ENCODE results near the gene TCEA3. TPM values are rescaled to one million over a fixed set of nuclear protein-coding genes. Genes with fewer than 3 reads are reported as not detected.

The TCEA3 gene
- polyA plus RNA-seq, 1 donor (not counting 4 experiments of a cell fraction or from before 2014, with no cell fraction given) = 0.38 TPM

DNA sequence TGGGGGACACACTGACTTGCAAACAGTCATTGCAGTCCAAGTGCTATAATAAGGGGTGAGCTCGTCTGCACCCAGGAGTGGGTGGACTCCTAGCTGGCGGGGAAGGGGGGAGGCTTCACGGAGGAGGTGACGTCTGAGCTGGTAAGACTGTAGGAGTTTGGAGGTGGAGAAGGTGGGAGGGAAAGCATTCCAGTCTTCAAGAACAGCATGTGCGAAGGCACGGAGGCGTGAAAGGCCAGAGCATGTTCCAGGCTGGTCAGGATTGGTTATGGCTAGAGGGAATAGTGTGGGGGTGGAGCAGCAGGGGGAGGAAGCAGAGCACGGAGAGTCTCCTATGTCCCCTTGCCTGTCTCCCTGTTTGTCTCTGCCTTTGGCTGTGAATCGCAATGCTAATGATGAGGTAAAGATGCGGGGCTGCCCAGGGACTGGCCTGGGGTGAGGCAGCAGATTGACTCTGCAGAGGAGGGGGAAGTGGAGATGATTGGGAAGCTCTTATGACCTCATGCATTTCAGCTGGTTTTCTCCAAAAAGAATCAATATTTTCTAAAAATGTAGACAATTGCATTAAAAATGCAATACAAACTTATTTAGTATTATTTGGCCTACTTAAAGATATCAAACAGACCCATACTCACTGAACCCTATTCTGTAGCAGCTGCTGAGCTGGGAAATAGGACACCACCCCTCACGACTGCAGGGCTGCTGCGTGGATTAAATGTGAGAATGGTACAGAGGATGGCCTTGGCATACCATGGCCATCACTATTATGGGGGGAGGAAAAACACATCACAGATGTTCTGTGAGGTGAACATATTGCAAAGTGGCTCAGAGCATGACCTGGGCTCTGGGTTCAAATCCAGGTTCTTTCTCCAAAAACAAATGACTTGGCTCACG is 52.3 kb downstream of the TCEA3 start:
- no peak for TF ChIP-seq EZH2 (IDR thresholded peaks at IDR 0.05; ENCODE audit: low read length)
- TF ChIP-seq, protein P1, sequence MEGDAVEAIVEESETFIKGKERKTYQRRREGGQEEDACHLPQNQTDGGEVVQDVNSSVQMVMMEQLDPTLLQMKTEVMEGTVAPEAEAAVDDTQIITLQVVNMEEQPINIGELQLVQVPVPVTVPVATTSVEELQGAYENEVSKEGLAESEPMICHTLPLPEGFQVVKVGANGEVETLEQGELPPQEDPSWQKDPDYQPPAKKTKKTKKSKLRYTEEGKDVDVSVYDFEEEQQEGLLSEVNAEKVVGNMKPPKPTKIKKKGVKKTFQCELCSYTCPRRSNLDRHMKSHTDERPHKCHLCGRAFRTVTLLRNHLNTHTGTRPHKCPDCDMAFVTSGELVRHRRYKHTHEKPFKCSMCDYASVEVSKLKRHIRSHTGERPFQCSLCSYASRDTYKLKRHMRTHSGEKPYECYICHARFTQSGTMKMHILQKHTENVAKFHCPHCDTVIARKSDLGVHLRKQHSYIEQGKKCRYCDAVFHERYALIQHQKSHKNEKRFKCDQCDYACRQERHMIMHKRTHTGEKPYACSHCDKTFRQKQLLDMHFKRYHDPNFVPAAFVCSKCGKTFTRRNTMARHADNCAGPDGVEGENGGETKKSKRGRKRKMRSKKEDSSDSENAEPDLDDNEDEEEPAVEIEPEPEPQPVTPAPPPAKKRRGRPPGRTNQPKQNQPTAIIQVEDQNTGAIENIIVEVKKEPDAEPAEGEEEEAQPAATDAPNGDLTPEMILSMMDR (optimal IDR thresholded peaks at IDR 0.05 in 1 of 3, IDR thresholded peaks at IDR 0.05 in 1 of 3, conservative IDR thresholded peaks at IDR 0.05 in 1 of 3; ENCODE audit: extremely low read depth in 1 of 3, insufficient read depth in 2 of 3, low read length in 3 of 3) = no peak
- DNase-seq (ENCODE audit: low read depth, low spot score) = no peak
- FAIRE-seq = no peak
- Histone ChIP-seq H3K4me3 (ENCODE audit: control insufficient read depth in 2 of 3, extremely low read depth in 1 of 3, insufficient read depth in 2 of 3, low read depth in 1 of 3, low read length in 3 of 3) (no peak overlapping the region), H3K4me1 (ENCODE audit: control insufficient read depth, extremely low read depth, insufficient read depth, low read length) (peaks cover 26% of the 10 kb centered on the region), H3K4me2 (ENCODE audit: control insufficient read depth, extremely low read depth, insufficient read depth, low read depth, low read length) (no peak overlapping the region), H4K20me1 (ENCODE audit: control insufficient read depth, extremely low read depth, insufficient read depth, low read length) (no peaks in the 10 kb centered on the region), H3K36me3 (ENCODE audit: control insufficient read depth in 2 of 2, extremely low read depth in 1 of 2, insufficient read depth in 2 of 2, low read length in 2 of 2) (peaks cover 0 to 1% of the 10 kb centered on the region in 2 experiments), H3K9ac (ENCODE audit: control insufficient read depth, extremely low read depth, insufficient read depth, low read length) (no peak overlapping the region), H3K79me2 (ENCODE audit: control insufficient read depth, insufficient read depth, low read length) (peaks cover 16% of the 10 kb centered on the region), H2AFZ (ENCODE audit: control insufficient read depth, low read length) (no peak overlapping the region), H3K9me3 (ENCODE audit: control insufficient read depth, low read depth, low read length) (no peaks in the 10 kb centered on the region), H3K27ac (ENCODE audit: control insufficient read depth, insufficient read depth, low read length) (no peak overlapping the region), H3K9me1 (ENCODE audit: control insufficient read depth, extremely low read depth, insufficient read depth, low read length) (peaks cover 3% of the 10 kb centered on the region), H3K27me3 (ENCODE audit: control insufficient read depth, extremely low read depth, insufficient read depth, low read length) (no peaks in the 10 kb centered on the region)
- dilution Hi-C loops (cut with MboI; ENCODE audit: extremely low pct_ligation_motif_present, low sequenced_read_pairs) = no loop called here

DNA sequence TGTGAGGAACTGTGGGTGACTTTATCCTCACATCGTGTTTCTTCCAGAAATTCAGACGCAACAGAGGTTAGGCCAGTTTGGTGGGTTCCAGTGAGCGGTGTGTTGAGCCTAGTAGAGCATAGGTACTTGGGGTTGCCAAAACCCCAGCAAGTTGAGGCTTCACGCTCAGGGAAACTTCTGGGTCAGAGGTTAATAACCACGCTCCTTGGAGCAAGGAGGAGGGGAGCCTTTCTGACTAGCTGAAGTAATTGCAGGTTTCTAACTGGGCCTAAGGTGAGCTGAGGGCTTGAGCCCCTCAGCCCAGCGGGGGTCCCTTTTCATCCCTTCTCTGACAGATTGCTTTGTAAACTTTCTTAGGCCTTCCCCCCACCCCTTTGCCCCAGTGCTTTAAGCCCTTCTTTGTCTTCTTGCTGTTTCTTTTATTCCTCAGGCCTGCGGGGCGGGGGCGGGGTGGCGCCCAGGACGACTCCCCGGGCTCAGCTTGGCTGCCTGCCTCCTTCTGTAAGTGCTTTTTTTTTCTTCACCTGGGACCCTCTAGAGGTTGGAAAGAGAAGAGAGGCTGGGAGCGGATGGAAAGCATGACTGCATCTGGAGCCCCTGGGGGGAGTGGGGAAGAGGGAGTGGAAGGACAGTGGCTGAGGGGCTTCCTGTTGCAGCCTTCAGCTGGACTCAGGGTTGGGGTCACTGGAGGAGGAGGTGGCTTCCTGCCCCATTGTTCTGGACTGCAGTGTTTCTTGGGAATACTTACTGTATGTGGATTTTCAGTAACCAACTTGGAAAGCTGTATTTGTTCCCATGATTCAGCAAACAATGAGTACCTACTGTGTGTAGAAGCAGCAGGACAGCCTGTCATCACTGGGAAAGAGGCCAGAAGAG is 53.6 kb downstream of the TCEA3 start:
- Histone ChIP-seq H3K9ac (ENCODE audit: control insufficient read depth, extremely low read depth, insufficient read depth, low read length) (peak overlapping the region; percentile 97), H3K27me3 (ENCODE audit: control insufficient read depth, extremely low read depth, insufficient read depth, low read length) (no peaks in the 10 kb centered on the region), H4K20me1 (ENCODE audit: control insufficient read depth, extremely low read depth, insufficient read depth, low read length) (no peaks in the 10 kb centered on the region), H3K9me1 (ENCODE audit: control insufficient read depth, extremely low read depth, insufficient read depth, low read length) (peaks cover 3% of the 10 kb centered on the region), H3K27ac (ENCODE audit: control insufficient read depth, insufficient read depth, low read length) (peak overlapping the region; percentile 97), H3K9me3 (ENCODE audit: control insufficient read depth, low read depth, low read length) (no peaks in the 10 kb centered on the region), H3K4me3 (ENCODE audit: control insufficient read depth in 2 of 3, extremely low read depth in 1 of 3, insufficient read depth in 2 of 3, low read depth in 1 of 3, low read length in 3 of 3) (peak overlapping the region in 2 of 3 experiments; percentile 73 to 100), H2AFZ (ENCODE audit: control insufficient read depth, low read length) (no peak overlapping the region), H3K4me2 (ENCODE audit: control insufficient read depth, extremely low read depth, insufficient read depth, low read depth, low read length) (peak overlapping the region; percentile 87), H3K4me1 (ENCODE audit: control insufficient read depth, extremely low read depth, insufficient read depth, low read length) (peaks cover 32% of the 10 kb centered on the region), H3K79me2 (ENCODE audit: control insufficient read depth, insufficient read depth, low read length) (peaks cover 16% of the 10 kb centered on the region), H3K36me3 (ENCODE audit: control insufficient read depth in 2 of 2, extremely low read depth in 1 of 2, insufficient read depth in 2 of 2, low read length in 2 of 2) (peaks cover 0 to 1% of the 10 kb centered on the region in 2 experiments)
- dilution Hi-C loops (cut with MboI; ENCODE audit: extremely low pct_ligation_motif_present, low sequenced_read_pairs) = no loop called here
- TF ChIP-seq, protein P1 (optimal IDR thresholded peaks at IDR 0.05 in 1 of 3, IDR thresholded peaks at IDR 0.05 in 1 of 3, conservative IDR thresholded peaks at IDR 0.05 in 1 of 3; ENCODE audit: extremely low read depth in 1 of 3, insufficient read depth in 2 of 3, low read length in 3 of 3) = no peak
- no peak for TF ChIP-seq EZH2 (IDR thresholded peaks at IDR 0.05; ENCODE audit: low read length)
- DNase-seq (ENCODE audit: low read depth, low spot score) = no peak
- FAIRE-seq = peak; percentile 46

All from keratinocyte (primary cell).